ENCODE measurements around the gene DDX41.
A peak's percentile ranks its signal among the peaks of the same experiment; 100 is the strongest.

The DDX41 gene

GRCh38 chr5:177548495-177548894 is 31.7 kb upstream of the DDX41 start:
- H3K4me1 ChIP-seq = peaks cover 19% of the 10 kb centered on the region
- no peak for DNase-seq
- no peak for TF ChIP-seq CTCF (IDR thresholded peaks at IDR 0.05; ENCODE audit: low read depth, low read length)
- H3K27me3 ChIP-seq = no peaks in the 10 kb centered on the region
- H3K4me3 ChIP-seq (ENCODE audit: low read depth, low read length) = no peak overlapping the region
- no peaks in the 10 kb centered on the region for H3K9me3 ChIP-seq
- H3K36me3 ChIP-seq = peaks cover 13% of the 10 kb centered on the region

DNA sequence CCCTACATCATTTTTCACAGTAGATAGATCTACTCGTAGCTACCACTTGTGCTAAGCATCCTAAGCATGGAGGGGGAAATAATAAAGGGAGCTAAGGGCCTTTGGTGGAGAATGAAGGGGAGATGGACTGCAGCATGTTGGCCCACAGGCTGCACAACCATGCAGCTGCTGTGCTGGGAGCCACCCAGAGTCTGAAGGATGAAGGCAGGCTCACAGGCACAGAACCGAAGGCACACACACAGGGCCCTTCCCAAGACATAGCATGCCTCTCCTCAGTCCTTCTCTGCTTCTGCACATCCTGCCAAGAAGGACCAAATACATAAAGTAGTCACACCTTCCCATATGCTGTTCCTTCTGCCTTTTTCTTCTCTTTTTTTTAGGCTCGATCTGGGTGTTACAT is 31.0 kb upstream of the DDX41 start:
- no peak for TF ChIP-seq CTCF (IDR thresholded peaks at IDR 0.05; ENCODE audit: low read depth, low read length)
- H3K27me3 ChIP-seq = no peaks in the 10 kb centered on the region
- H3K4me1 ChIP-seq = peaks cover 26% of the 10 kb centered on the region
- no peak for DNase-seq
- no peak overlapping the region for H3K4me3 ChIP-seq (ENCODE audit: low read depth, low read length)
- peaks cover 14% of the 10 kb centered on the region for H3K36me3 ChIP-seq
- H3K9me3 ChIP-seq = no peaks in the 10 kb centered on the region

DNA sequence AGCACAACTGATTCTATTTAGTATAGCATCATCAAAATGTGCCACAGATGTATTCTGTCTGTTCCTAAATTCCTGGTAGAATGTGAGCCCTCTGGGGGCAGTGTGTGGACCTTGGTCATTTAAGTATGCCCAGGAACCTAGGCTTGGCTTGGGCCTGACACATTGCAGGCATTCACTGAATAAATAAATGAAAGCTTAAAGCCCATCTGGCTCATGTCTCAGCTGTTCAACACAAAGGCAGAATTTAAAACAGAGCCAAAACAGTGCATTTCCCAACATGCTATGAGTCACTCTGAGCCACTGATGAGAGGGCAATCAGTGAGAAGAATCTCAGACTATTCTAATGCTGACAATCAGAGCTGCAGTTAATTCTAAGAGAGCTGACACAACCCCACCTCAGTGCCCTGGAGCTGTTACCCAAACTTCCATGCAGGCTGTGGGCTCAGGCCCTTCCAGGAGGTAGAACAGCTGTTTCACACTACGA is 29.5 kb upstream of the DDX41 start:
- Histone ChIP-seq H3K9me3 (no peaks in the 10 kb centered on the region), H3K36me3 (peaks cover 20% of the 10 kb centered on the region), H3K27me3 (no peaks in the 10 kb centered on the region), H3K4me1 (peaks cover 29% of the 10 kb centered on the region), H3K4me3 (ENCODE audit: low read depth, low read length) (no peak overlapping the region)
- no peak for DNase-seq
- TF ChIP-seq CTCF (IDR thresholded peaks at IDR 0.05; ENCODE audit: low read depth, low read length) = 0 out of 2 replicates have a peak, but pooled peaks have one; percentile 6

GRCh38 chr5:177545487-177546257 is 28.9 kb upstream of the DDX41 start:
- no peak for TF ChIP-seq CTCF (IDR thresholded peaks at IDR 0.05; ENCODE audit: low read depth, low read length)
- Histone ChIP-seq H3K36me3 (peaks cover 19% of the 10 kb centered on the region), H3K4me3 (ENCODE audit: low read depth, low read length) (no peak overlapping the region), H3K27me3 (no peaks in the 10 kb centered on the region), H3K9me3 (no peaks in the 10 kb centered on the region), H3K4me1 (peaks cover 29% of the 10 kb centered on the region)
- DNase-seq = no peak

GRCh38 chr5:177542816-177543465 is 26.2 kb upstream of the DDX41 start:
- Histone ChIP-seq H3K4me3 (ENCODE audit: low read depth, low read length) (no peak overlapping the region), H3K9me3 (no peaks in the 10 kb centered on the region), H3K4me1 (peaks cover 29% of the 10 kb centered on the region), H3K36me3 (peaks cover 28% of the 10 kb centered on the region), H3K27me3 (no peaks in the 10 kb centered on the region)
- no peak for DNase-seq
- TF ChIP-seq CTCF (IDR thresholded peaks at IDR 0.05; ENCODE audit: low read depth, low read length) = no peak

- peaks cover 21% of the 10 kb centered on the region for H3K4me1 ChIP-seq
- no peak for DNase-seq
- H3K9me3 ChIP-seq = no peaks in the 10 kb centered on the region
- no peak overlapping the region for H3K4me3 ChIP-seq (ENCODE audit: low read depth, low read length)
- no peaks in the 10 kb centered on the region for H3K27me3 ChIP-seq
- H3K36me3 ChIP-seq = peaks cover 36% of the 10 kb centered on the region
- TF ChIP-seq CTCF (IDR thresholded peaks at IDR 0.05; ENCODE audit: low read depth, low read length) = no peak
These were observed 23.7 kb upstream of the DDX41 start for GRCh38 chr5:177540438-177540837.
